Transverse colon (tissue), 4 donors: ENCODE data around the gene MEMO1.

Experiments
- POLR2AphosphoS5 ChIP-seq, 3 donors: sonication (generic); formaldehyde crosslinking; IDR thresholded peaks; one replicate each; pipeline ENCODE4 v1.6.1; 2016; ENCODE audit warnings: antibody characterized with exemption in 3 of 3
- TF ChIP-seq, protein P1 (sequence below), 5 experiments: fragments of 200-600 bp in 3 of 5; fragments of 450-650 bp in 2 of 5; sonication (generic) in 3 of 5; IDR thresholded peaks; 1 replicate in 2 of 5; 2 replicates in 3 of 5; pipeline ENCODE4 v1.5.1; 2016 to 2017; ENCODE audit warnings: antibody characterized with exemption in 5 of 5, inconsistent platforms in 3 of 5, mild to moderate bottlenecking in 2 of 5, moderate library complexity in 1 of 5

DNA sequence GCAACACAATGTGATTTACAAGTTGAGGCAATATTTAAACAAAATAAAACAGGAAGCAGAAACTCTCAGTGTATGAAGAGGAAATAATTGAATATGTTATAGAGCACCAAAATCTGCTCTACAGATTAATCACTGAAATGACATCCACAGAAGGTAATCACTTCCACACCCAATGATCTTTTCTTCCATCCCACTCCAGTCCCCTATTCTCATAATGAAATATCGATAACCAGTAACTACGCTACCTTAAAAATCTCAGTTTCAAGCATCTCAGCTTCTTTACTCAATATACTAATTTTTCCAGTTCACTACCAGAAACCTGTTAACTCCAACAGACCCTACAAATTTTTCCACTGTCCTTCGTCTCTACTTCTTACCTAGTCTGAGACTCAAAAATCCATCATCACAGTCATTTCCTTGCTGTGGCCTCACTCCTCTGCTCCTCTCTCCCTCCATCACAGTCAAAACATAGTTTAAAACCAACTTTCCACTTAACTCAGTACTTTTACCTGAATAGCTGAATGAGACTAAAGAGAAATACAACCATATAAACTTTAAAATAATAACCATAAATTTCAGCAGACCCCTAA is 67.1 kb downstream of the MEMO1 start:
- TF ChIP-seq, protein P1, sequence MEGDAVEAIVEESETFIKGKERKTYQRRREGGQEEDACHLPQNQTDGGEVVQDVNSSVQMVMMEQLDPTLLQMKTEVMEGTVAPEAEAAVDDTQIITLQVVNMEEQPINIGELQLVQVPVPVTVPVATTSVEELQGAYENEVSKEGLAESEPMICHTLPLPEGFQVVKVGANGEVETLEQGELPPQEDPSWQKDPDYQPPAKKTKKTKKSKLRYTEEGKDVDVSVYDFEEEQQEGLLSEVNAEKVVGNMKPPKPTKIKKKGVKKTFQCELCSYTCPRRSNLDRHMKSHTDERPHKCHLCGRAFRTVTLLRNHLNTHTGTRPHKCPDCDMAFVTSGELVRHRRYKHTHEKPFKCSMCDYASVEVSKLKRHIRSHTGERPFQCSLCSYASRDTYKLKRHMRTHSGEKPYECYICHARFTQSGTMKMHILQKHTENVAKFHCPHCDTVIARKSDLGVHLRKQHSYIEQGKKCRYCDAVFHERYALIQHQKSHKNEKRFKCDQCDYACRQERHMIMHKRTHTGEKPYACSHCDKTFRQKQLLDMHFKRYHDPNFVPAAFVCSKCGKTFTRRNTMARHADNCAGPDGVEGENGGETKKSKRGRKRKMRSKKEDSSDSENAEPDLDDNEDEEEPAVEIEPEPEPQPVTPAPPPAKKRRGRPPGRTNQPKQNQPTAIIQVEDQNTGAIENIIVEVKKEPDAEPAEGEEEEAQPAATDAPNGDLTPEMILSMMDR (IDR thresholded peaks at IDR 0.05): no peak
- no peak for TF ChIP-seq POLR2AphosphoS5 (IDR thresholded peaks at IDR 0.05)
